Lung (tissue), 12 donors: ENCODE measurements around the gene KRT86. TPM values are rescaled to one million over a fixed set of nuclear protein-coding genes. Genes with fewer than 3 reads are reported as not detected.

Experiments
- ATAC-seq: fragments of 200-7000 bp; cut with Tn5 transposase; one replicate; pipeline ENCODE4 v1.9.1; 2020; ENCODE audit warnings: moderate number of reproducible peaks; ENCODE audit not compliant: insufficient read depth, low FRiP score
- DNase-seq, 3 donors: peaks; one replicate each; pipeline ENCODE4 v3.0.0-alpha.2; 2013 to 2017
- H3K27ac ChIP-seq, 2 donors: one replicate each; pipeline ENCODE4 v1.5.1; 2013; ENCODE audit warnings: mild to moderate bottlenecking in 2 of 2, moderate library complexity in 2 of 2, control low read depth in 1 of 2, inconsistent platforms in 1 of 2, low read depth in 1 of 2, low read length in 1 of 2
- H3K27me3 ChIP-seq, 3 donors: one replicate each; pipeline ENCODE4 v1.5.1; 2013; ENCODE audit warnings: low read length in 2 of 3; ENCODE audit not compliant: control insufficient read depth in 3 of 3, insufficient read depth in 3 of 3
- H3K36me3 ChIP-seq, 4 donors: one replicate each; pipeline ENCODE4 v1.5.1; 2013; ENCODE audit warnings: low read length in 4 of 4, mild to moderate bottlenecking in 1 of 4, moderate library complexity in 1 of 4; ENCODE audit not compliant: control insufficient read depth in 4 of 4, insufficient read depth in 4 of 4
- H3K4me1 ChIP-seq, 5 donors: one replicate each; pipeline ENCODE4 v1.5.1; 2013; ENCODE audit warnings: low read length in 5 of 5, mild to moderate bottlenecking in 2 of 5, moderate library complexity in 1 of 5; ENCODE audit not compliant: control insufficient read depth in 5 of 5, insufficient read depth in 5 of 5
- H3K4me3 ChIP-seq: one replicate; pipeline ENCODE4 v1.5.1; 2013; ENCODE audit warnings: mild to moderate bottlenecking, control low read depth, moderate library complexity
- H3K9ac ChIP-seq, 2 donors: one replicate each; pipeline ENCODE4 v1.5.1; 2013; ENCODE audit warnings: low read length in 2 of 2, control low read depth in 1 of 2; ENCODE audit not compliant: insufficient read depth in 1 of 2
- H3K9me3 ChIP-seq, 4 donors: one replicate each; pipeline ENCODE4 v1.5.1; 2013; ENCODE audit warnings: low read length in 3 of 4, mild to moderate bottlenecking in 1 of 4, moderate library complexity in 1 of 4; ENCODE audit not compliant: control insufficient read depth in 4 of 4, insufficient read depth in 3 of 4
- WGBS, 2 donors: extraction: QIAGEN DNeasy Blood & Tissue Kit; methylation state at CpG; one replicate each; pipeline ENCODE4 v1.1.7; 2013; 5-methylcytosine and 5-hydroxymethylcytosine counted together
- polyA plus RNA-seq, 2 donors: library from polyadenylated mRNA; stranded (reverse); fragments of 200-250 nt; gene quantifications; one replicate each; pipeline ENCODE4 v1.2.1, GENCODE V29; 2013
- total RNA-seq, 2 donors: library from RNA; depleted of rRNA in 1 of 2; stranded (reverse); fragments of >200 nt in 1 of 2; gene quantifications; one replicate each; pipeline ENCODE4 v1.2.1, GENCODE V29; 2014 to 2021
- TF ChIP-seq, protein P1 (sequence below): IDR thresholded peaks from 2 replicates; pipeline ENCODE4 v1.5.1; 2012; ENCODE audit warnings: mild to moderate bottlenecking; ENCODE audit errors: control extremely low read depth, extremely low read depth
- donor health status: control.
- donor health status: control.
- donor health status: Bipolar disorder and iron deficiency.
- donor health status: healthy.
- donor health status: DM: yes; HTN: yes; CAD: no.

KRT86 gene
- total and polyA plus RNA-seq, 4 donors: 0.11 to 1.1 (median 0.31) TPM; not detected in 1

DNA sequence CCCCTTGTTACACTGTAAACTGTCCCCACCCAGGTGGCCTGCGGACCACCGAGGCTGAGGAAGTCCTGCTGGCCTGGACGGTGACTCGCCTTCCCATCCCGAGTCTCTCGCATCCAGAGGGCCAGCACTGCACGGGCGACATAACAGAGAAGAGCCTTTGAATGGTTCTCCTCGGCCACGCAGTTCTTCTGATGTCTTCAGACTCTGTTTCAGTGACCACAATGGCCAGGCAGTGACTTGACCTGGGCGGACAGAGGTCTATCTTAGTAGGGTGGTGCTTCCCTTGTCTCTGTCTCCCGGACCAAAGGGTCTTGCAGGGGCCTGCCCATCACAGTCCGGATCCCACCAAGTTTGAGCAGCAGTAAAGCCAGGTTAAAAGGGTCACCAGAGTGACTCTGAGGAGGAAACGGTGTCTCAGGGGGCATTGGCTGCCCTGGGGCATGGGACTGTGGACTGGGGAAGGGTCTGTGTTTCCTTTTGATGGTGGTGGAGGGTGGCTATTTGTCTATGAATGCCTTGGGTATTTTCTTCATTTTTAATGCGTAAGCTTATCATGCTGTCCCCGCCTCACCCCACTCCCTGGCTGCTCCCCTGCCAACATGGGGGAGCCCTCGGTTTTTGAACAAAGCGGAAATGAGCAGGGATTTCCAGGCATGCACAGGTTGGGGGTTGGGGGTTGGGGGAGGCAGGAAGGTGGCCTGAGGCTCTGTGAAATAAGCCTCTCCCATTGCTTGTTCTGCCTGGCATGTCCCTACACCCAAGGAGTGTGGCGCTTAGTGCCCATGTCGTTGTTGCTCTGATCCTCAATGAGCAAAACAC, 82.5 kb downstream of the KRT86 start:
- 89 to 93% methylated on average over 20 of the region's 20 CpGs for WGBS, 2 donors
- Histone ChIP-seq H3K4me3 (no peak overlapping the region), H3K9ac (no peak overlapping the region), H3K27ac (no peak overlapping the region), H3K4me1 (peaks cover 0 to 16% (median 1%) of the 10 kb centered on the region in 5 donors), H3K36me3 (no peaks in the 10 kb centered on the region), H3K9me3 (no peaks in the 10 kb centered on the region), H3K27me3 (peaks cover 0 to 2% (median 0%) of the 10 kb centered on the region in 3 donors)
- ATAC-seq: no peak
- no peak for DNase-seq
- TF ChIP-seq, protein P1, sequence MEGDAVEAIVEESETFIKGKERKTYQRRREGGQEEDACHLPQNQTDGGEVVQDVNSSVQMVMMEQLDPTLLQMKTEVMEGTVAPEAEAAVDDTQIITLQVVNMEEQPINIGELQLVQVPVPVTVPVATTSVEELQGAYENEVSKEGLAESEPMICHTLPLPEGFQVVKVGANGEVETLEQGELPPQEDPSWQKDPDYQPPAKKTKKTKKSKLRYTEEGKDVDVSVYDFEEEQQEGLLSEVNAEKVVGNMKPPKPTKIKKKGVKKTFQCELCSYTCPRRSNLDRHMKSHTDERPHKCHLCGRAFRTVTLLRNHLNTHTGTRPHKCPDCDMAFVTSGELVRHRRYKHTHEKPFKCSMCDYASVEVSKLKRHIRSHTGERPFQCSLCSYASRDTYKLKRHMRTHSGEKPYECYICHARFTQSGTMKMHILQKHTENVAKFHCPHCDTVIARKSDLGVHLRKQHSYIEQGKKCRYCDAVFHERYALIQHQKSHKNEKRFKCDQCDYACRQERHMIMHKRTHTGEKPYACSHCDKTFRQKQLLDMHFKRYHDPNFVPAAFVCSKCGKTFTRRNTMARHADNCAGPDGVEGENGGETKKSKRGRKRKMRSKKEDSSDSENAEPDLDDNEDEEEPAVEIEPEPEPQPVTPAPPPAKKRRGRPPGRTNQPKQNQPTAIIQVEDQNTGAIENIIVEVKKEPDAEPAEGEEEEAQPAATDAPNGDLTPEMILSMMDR: no peak

Other genes with a start within 250 kb of the KRT86 start
- 10 to 100 TPM; 56.8 to 77.9 TPM for gene NR4A1, start 223.2 kb upstream of the KRT86 start, total RNA-seq
- gene NR4A1, start 223.2 kb upstream of the KRT86 start, polyA plus RNA-seq: 10 to 100 TPM; 45.1 to 67.3 TPM
- gene ATG101, start 204.7 kb upstream of the KRT86 start, total RNA-seq: 10 to 100 TPM; 22.1 to 37.2 TPM
- 10 to 100 TPM; 36.2 to 64.3 TPM for gene ATG101, start 204.7 kb upstream of the KRT86 start, polyA plus RNA-seq
- gene SMIM41, start 194.9 kb upstream of the KRT86 start, total RNA-seq: 1 to 10 TPM; 2.2 to 6.5 TPM
- gene SMIM41, start 194.9 kb upstream of the KRT86 start, polyA plus RNA-seq: 1 to 10 TPM; 1.9 to 7.6 TPM
- gene KRT80, start 82.6 kb upstream of the KRT86 start, total RNA-seq: 10 to 100 TPM in 1 of 2 donors, 1 to 10 TPM in 1; 1.8 to 15.5 TPM
- gene KRT80, start 82.6 kb upstream of the KRT86 start, polyA plus RNA-seq: 1 to 10 TPM; 7.2 to 9.9 TPM
- 1,000 to 10,000 TPM in 1 of 2 donors, 10 to 100 TPM in 1; 33.6 to 1,411 TPM for gene KRT7, start 41.4 kb upstream of the KRT86 start, total RNA-seq
- gene KRT7, start 41.4 kb upstream of the KRT86 start, polyA plus RNA-seq: 1,000 to 10,000 TPM; 1,201 to 1,415 TPM
- gene KRT81, start 16.9 kb downstream of the KRT86 start, total RNA-seq: under 1 TPM; 0.20 to 0.61 TPM
- gene KRT81, start 16.9 kb downstream of the KRT86 start, polyA plus RNA-seq: under 1 TPM; 0.02 to 0.26 TPM
- gene KRT83, start 46.8 kb downstream of the KRT86 start, total RNA-seq: not detected
- not detected for gene KRT83, start 46.8 kb downstream of the KRT86 start, polyA plus RNA-seq
- not detected for gene KRT85, start 92.8 kb downstream of the KRT86 start, total RNA-seq
- gene KRT85, start 92.8 kb downstream of the KRT86 start, polyA plus RNA-seq: not detected
- not detected for gene KRT84, start 111.0 kb downstream of the KRT86 start, total RNA-seq
- gene KRT84, start 111.0 kb downstream of the KRT86 start, polyA plus RNA-seq: not detected
- not detected for gene KRT82, start 131.7 kb downstream of the KRT86 start, total RNA-seq
- gene KRT82, start 131.7 kb downstream of the KRT86 start, polyA plus RNA-seq: not detected
- gene KRT75, start 159.7 kb downstream of the KRT86 start, total RNA-seq: not detected
- under 1 TPM in 1 of 2 donors, not detected in 1; 0.01 TPM for gene KRT75, start 159.7 kb downstream of the KRT86 start, polyA plus RNA-seq
- under 1 TPM in 1 of 2 donors, not detected in 1; 0.25 TPM for gene KRT6B, start 177.5 kb downstream of the KRT86 start, total RNA-seq
- gene KRT6B, start 177.5 kb downstream of the KRT86 start, polyA plus RNA-seq: under 1 TPM; 0.06 to 0.63 TPM
- not detected for gene KRT6C, start 199.2 kb downstream of the KRT86 start, total RNA-seq
- gene KRT6C, start 199.2 kb downstream of the KRT86 start, polyA plus RNA-seq: under 1 TPM; 0.08 to 0.10 TPM
- gene KRT6A, start 218.6 kb downstream of the KRT86 start, total RNA-seq: 1 to 10 TPM in 1 of 2 donors, under 1 TPM in 1; 0.65 to 7.9 TPM
- gene KRT6A, start 218.6 kb downstream of the KRT86 start, polyA plus RNA-seq: 10 to 100 TPM in 1 of 2 donors, 1 to 10 TPM in 1; 6.8 to 46.8 TPM
- 10 to 100 TPM; 19.0 to 49.4 TPM for gene KRT5, start 245.7 kb downstream of the KRT86 start, total RNA-seq
- gene KRT5, start 245.7 kb downstream of the KRT86 start, polyA plus RNA-seq: 10 to 100 TPM; 15.8 to 48.5 TPM